HCT116 (cell line): Measurements from ENCODE around the gene RBCK1. TPM values are rescaled to one million over a fixed set of nuclear protein-coding genes. Genes with fewer than 3 reads are reported as not detected.
"Not testable (repeated sequence)": the region's sequence is repeated elsewhere in the genome, so short reads cannot be mapped to it uniquely, and the experiment has no call there.

Experiments
- ATAC-seq: fragments of 200-7000 bp; cut with Tn5 transposase; 2 replicates; pipeline ENCODE4 v1.9.1; 2020; ENCODE audit warnings: mild to moderate bottlenecking, moderate library complexity
- BruUV-seq: library from RNA; stranded (reverse); fragments of 400-500 nt; replicated peaks from 2 replicates; lab custom pipeline; 2021; lab: Mats Ljungman, UMichigan
- CTCF ChIA-PET: fragments of 300-600 bp; sonication (Branson Sonifier 250); formaldehyde crosslinking; loops from one replicate; lab custom pipeline; 2021; ENCODE audit warnings: antibody characterized with exemption; lab: Charles Lee
- POLR2A ChIA-PET: fragments of 300-600, 350-600 bp; sonication (Branson Sonifier 250); formaldehyde crosslinking; loops from one replicate; lab custom pipeline; 2021; ENCODE audit warnings: antibody characterized with exemption; lab: Charles Lee
- RAD21 ChIA-PET, 2 experiments: fragments of 300-600 bp; sonication (Branson Sonifier 250); formaldehyde crosslinking; loops; one replicate each; lab custom pipeline; 2023; ENCODE audit warnings: low total read pairs in 2 of 2; ENCODE audit not compliant: uncharacterized antibody in 2 of 2, unreplicated experiment in 2 of 2, low non-redundant PET in 1 of 2; lab: Charles Lee
- DNase-seq: peaks from one replicate; pipeline ENCODE4 v3.0.0-alpha.2; 2010; ENCODE audit warnings: low read depth, low spot score
- H2AFZ ChIP-seq: fragments of 200-600 bp; shearing (Covaris generic), sonication (generic); 2 replicates; pipeline ENCODE4 v1.6.1; 2017; ENCODE audit warnings: low read depth, mixed run types, mixed read lengths, antibody characterized with exemption, low read length; ENCODE audit not compliant: poor library complexity, severe bottlenecking
- H3K27ac ChIP-seq: 2 replicates; pipeline ENCODE4 v1.5.1; 2012; ENCODE audit warnings: low read depth, low read length
- H3K27me3 ChIP-seq: fragments of 200-600 bp; sonication (generic); 2 replicates; pipeline ENCODE4 v1.6.1; 2016; ENCODE audit warnings: mixed run types, low read length, mixed read lengths; ENCODE audit not compliant: insufficient read depth
- H3K36me3 ChIP-seq, 2 experiments: fragments of 200-500 bp in 1 of 2; fragments of 200-600 bp in 1 of 2; sonication (Bioruptor generic) in 1 of 2; sonication (generic) in 1 of 2; 2 replicates each; pipeline versions ENCODE4 v1.5.1 to v1.6.1; 2014 to 2016; ENCODE audit warnings: low read length in 2 of 2, inconsistent platforms in 1 of 2, mixed read lengths in 1 of 2, mixed run types in 1 of 2; ENCODE audit not compliant: insufficient read depth in 2 of 2, control insufficient read depth in 1 of 2
- H3K4me1 ChIP-seq, 2 experiments: fragments of 200-600 bp in 1 of 2; sonication (generic) in 1 of 2; 2 replicates each; pipeline versions ENCODE4 v1.5.1 to v1.6.1; 2012 to 2017; ENCODE audit warnings: low read length in 2 of 2, inconsistent platforms in 1 of 2, mild to moderate bottlenecking in 1 of 2, mixed read lengths in 1 of 2, mixed run types in 1 of 2, moderate library complexity in 1 of 2; ENCODE audit not compliant: insufficient read depth in 2 of 2, control insufficient read depth in 1 of 2
- H3K4me2 ChIP-seq: fragments of 200-600 bp; sonication (generic); 2 replicates; pipeline ENCODE4 v1.6.1; 2017; ENCODE audit warnings: mixed run types, low read length, mixed read lengths
- H3K4me3 ChIP-seq, 2 experiments: fragments of 200-600 bp in 1 of 2; sonication (generic) in 1 of 2; replicated peaks in 1 of 2; 2 replicates each; pipeline ENCODE4 v1.5.1; 2011 to 2016; ENCODE audit warnings: low read length in 2 of 2, control low read depth in 1 of 2, low read depth in 1 of 2, mild to moderate bottlenecking in 1 of 2, mixed read lengths in 1 of 2, mixed run types in 1 of 2
- H3K79me2 ChIP-seq: fragments of 200-600 bp; sonication (generic); 2 replicates; pipeline ENCODE4 v1.6.1; 2017; ENCODE audit warnings: mild to moderate bottlenecking, mixed run types, low read length, moderate library complexity, mixed read lengths; ENCODE audit not compliant: insufficient read depth
- H3K9ac ChIP-seq: fragments of 200-600 bp; sonication (generic); 2 replicates; pipeline ENCODE4 v1.6.1; 2016; ENCODE audit warnings: low read length, mixed read lengths
- H3K9me2 ChIP-seq: fragments of 200-600 bp; sonication (generic), shearing (Covaris generic); 2 replicates; pipeline ENCODE4 v1.6.1; 2017; ENCODE audit warnings: mixed run types, mild to moderate bottlenecking, moderate library complexity; ENCODE audit not compliant: insufficient read depth
- H3K9me3 ChIP-seq, 2 experiments: fragments of 200-500 bp in 1 of 2; fragments of 200-600 bp in 1 of 2; sonication (Bioruptor generic) in 1 of 2; sonication (generic) in 1 of 2; 2 replicates each; pipeline ENCODE4 v1.6.1; 2014 to 2017; ENCODE audit warnings: low read length in 2 of 2, mixed read lengths in 2 of 2, inconsistent platforms in 1 of 2, low read depth in 1 of 2, mild to moderate bottlenecking in 1 of 2, mixed run types in 1 of 2, moderate library complexity in 1 of 2; ENCODE audit not compliant: control insufficient read depth in 1 of 2, insufficient read depth in 1 of 2
- H4K20me1 ChIP-seq: fragments of 200-600 bp; sonication (generic), shearing (Covaris generic); 2 replicates; pipeline ENCODE4 v1.6.1; 2017; ENCODE audit warnings: mixed run types, mild to moderate bottlenecking, moderate library complexity; ENCODE audit not compliant: insufficient read depth
- POLR2AphosphoS5 ChIP-seq: IDR thresholded peaks from 2 replicates; pipeline ENCODE4 v1.6.1; 2011; ENCODE audit warnings: mild to moderate bottlenecking, low read depth, low read length, moderate library complexity
- RAD21 ChIP-seq: IDR thresholded peaks from 2 replicates; pipeline ENCODE4 v1.6.1; 2012; ENCODE audit warnings: low read depth, mild to moderate bottlenecking
- YY1 ChIP-seq: IDR thresholded peaks from 2 replicates; pipeline ENCODE4 v1.6.1; 2011; ENCODE audit warnings: low read length, low read depth, moderate library complexity, mild to moderate bottlenecking; ENCODE audit not compliant: insufficient replicate concordance; ENCODE audit errors: extremely low read depth
- ZFX ChIP-seq: fragments of 450-650 bp; IDR thresholded peaks from 2 replicates; pipeline ENCODE4 v1.6.1; 2017
- intact Hi-C: fragments of 100-400 bp; cut with micrococcal nuclease; formaldehyde crosslinking; loops from 2 replicates; pipeline ENCODE4 v1.10.0; 2022
- total RNA-seq: library from RNA; stranded (reverse); gene quantifications from one replicate; pipeline ENCODE4 v1.2.1, GENCODE V29; 2021; ENCODE audit not compliant: unreplicated experiment
- TF ChIP-seq, protein P1 (sequence below): IDR thresholded peaks from 2 replicates; pipeline ENCODE4 v1.6.1; 2011; ENCODE audit warnings: mild to moderate bottlenecking, low read length, moderate library complexity; ENCODE audit not compliant: insufficient replicate concordance; ENCODE audit errors: extremely low read depth
- TF ChIP-seq, protein P2 (sequence below): IDR thresholded peaks from 2 replicates; pipeline ENCODE4 v1.6.1; 2012

The RBCK1 gene
- total RNA-seq, 1 experiment from 2014 or later = 180 TPM

DNA sequence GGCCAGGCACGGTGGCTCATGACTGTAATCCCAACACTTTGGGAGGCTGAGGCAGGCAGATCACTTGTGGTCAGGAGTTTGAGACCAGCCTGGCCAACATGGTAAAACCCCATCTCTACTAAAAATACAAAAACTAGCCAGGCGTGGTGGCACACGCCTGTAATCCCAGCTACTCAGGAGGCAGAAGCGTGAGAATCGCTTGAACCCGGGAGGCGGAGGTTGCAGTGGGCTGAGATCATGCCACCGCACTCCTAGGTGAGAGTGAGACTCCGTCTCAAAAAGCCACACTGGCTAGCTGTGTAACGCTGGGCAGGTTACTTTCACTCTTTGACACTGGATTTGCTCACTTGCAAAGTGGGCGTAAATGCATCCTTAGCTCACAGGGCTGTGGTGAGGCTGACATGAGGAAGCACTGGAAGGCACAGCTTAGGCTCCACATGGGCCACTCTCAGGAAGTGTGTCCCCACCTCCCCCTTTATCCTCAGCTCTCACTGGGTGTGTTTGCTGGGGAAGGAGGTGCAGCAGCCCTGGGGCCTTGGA, 35.5 kb upstream of the RBCK1 start:
- H3K4me2 ChIP-seq = peak overlapping the region; percentile 39
- H3K79me2 ChIP-seq, intact Hi-C loops, H3K9me3 ChIP-seq, H4K20me1 ChIP-seq, DNase-seq, BruUV-seq, H3K36me3 ChIP-seq, H3K4me3 ChIP-seq, H3K27me3 ChIP-seq, H2AFZ ChIP-seq, H3K9me2 ChIP-seq: not testable (repeated sequence)
- ATAC-seq = 0 out of 2 replicates have a peak, but pooled peaks have one; percentile 10
- peak overlapping the region; percentile 84 for H3K27ac ChIP-seq
- H3K9ac ChIP-seq = peak overlapping the region; percentile 22
- peaks cover 58 to 63% of the 10 kb centered on the region in 2 experiments for H3K4me1 ChIP-seq
- CTCF ChIA-PET = interaction anchor here (0.6 to 2.0 kb wide), 7 partner anchors 8 to 366 kb away, joined by 3 to 10 read pairs (median 3); partner anchors contain the start of gene TRIB3
- POLR2A ChIA-PET = interaction anchor here (0.7 to 29.0 kb wide), 8 partner anchors 6 to 171 kb away, joined by 4 to 779 read pairs (median 8); partner anchors contain the start of genes CSNK2A1, NRSN2, RBCK1 and TRIB3
- RAD21 ChIA-PET = interaction anchor here (1.0 to 1.7 kb wide), 2 partner anchors 8 to 10 kb away, joined by 5 to 7 read pairs; partner anchors contain the start of gene TRIB3 (in 1 of the 2)

DNA sequence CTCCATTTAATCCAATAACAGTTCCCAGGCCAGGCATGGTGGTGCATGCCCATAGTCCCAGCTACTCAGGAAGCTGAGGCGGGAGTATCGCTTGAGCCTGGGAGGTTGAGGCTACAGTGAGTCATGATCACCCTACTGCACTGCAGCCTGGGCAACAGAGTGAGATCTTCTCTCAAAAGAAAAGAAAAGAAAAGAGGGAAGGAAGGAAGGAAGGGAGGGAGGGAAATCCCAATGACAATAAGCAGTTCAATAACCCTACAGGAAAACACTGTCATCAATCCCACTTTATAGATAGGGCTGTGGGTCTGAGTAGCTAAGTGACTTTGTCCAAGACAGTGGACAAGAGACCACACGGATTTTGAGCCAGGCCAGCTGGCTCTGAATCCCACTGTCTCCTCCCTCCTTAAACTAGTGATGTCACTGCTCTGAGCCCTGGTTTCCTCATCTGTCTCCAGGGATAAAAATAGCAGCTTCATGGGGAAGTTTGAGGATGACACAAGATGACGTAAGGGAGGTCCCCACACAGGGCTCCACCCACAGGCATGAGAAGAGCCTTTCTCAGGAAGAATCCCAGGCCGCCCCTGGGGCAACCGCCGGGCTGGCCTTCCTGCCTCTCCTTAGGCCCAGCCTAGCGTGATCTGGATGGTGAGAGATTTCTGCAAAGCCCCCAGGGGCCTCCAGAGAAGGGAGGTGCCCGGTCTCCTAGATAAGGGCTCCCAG, 34.8 kb upstream of the RBCK1 start:
- ChIA-PET POLR2A (interaction anchor here (1.1 to 29.0 kb wide), 6 partner anchors 6 to 170 kb away, joined by 3 to 779 read pairs (median 322); partner anchors contain the start of genes CSNK2A1, RBCK1, SOX12 and TRIB3), RAD21 (interaction anchor here (0.6 to 1.7 kb wide), 2 partner anchors 11 to 48 kb away, joined by 3 to 7 read pairs; no protein-coding TSS in a partner anchor), CTCF (interaction anchor here (0.6 to 1.5 kb wide), 5 partner anchors 11 to 58 kb away, joined by 3 to 5 read pairs (median 3); no protein-coding TSS in a partner anchor)
- H3K27me3 ChIP-seq = no peaks in the 10 kb centered on the region
- no peaks in the 10 kb centered on the region for H3K79me2 ChIP-seq
- BruUV-seq = TSS peak; percentile 45
- H3K4me2 ChIP-seq = peak overlapping the region; percentile 39
- peak overlapping the region; percentile 21; the same call in 1 of the 2 replicates for H3K9ac ChIP-seq
- DNase-seq (peak; percentile 73), ATAC-seq (peak; percentile 53)
- H2AFZ ChIP-seq = peak overlapping the region; percentile 37
- H3K36me3 ChIP-seq = no peaks in the 10 kb centered on the region
- H3K9me3 ChIP-seq = no peaks in the 10 kb centered on the region
- TF ChIP-seq, protein P1, sequence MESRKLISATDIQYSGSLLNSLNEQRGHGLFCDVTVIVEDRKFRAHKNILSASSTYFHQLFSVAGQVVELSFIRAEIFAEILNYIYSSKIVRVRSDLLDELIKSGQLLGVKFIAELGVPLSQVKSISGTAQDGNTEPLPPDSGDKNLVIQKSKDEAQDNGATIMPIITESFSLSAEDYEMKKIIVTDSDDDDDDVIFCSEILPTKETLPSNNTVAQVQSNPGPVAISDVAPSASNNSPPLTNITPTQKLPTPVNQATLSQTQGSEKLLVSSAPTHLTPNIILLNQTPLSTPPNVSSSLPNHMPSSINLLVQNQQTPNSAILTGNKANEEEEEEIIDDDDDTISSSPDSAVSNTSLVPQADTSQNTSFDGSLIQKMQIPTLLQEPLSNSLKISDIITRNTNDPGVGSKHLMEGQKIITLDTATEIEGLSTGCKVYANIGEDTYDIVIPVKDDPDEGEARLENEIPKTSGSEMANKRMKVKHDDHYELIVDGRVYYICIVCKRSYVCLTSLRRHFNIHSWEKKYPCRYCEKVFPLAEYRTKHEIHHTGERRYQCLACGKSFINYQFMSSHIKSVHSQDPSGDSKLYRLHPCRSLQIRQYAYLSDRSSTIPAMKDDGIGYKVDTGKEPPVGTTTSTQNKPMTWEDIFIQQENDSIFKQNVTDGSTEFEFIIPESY = no peak
- TF ChIP-seq, protein P2, sequence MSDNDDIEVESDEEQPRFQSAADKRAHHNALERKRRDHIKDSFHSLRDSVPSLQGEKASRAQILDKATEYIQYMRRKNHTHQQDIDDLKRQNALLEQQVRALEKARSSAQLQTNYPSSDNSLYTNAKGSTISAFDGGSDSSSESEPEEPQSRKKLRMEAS = no peak
- TF ChIP-seq RAD21 (no peak), ZFX (peak; percentile 15; the same call in 1 of the 2 replicates), YY1 (peak; percentile 5), POLR2AphosphoS5 (peak; percentile 43)
- peaks cover 61 to 69% of the 10 kb centered on the region in 2 experiments for H3K4me1 ChIP-seq
- no peak overlapping the region for H3K4me3 ChIP-seq
- H3K27ac ChIP-seq = peak overlapping the region; percentile 84
- intact Hi-C loops = no loop called here
- no peaks in the 10 kb centered on the region for H3K9me2 ChIP-seq
- no peaks in the 10 kb centered on the region for H4K20me1 ChIP-seq
